ENCODE measurements around the gene C20orf96.

Gene C20orf96

GRCh38 chr20:328027-328974 lies 37.8 kb upstream of the C20orf96 start:
- TF ChIP-seq, protein P1, sequence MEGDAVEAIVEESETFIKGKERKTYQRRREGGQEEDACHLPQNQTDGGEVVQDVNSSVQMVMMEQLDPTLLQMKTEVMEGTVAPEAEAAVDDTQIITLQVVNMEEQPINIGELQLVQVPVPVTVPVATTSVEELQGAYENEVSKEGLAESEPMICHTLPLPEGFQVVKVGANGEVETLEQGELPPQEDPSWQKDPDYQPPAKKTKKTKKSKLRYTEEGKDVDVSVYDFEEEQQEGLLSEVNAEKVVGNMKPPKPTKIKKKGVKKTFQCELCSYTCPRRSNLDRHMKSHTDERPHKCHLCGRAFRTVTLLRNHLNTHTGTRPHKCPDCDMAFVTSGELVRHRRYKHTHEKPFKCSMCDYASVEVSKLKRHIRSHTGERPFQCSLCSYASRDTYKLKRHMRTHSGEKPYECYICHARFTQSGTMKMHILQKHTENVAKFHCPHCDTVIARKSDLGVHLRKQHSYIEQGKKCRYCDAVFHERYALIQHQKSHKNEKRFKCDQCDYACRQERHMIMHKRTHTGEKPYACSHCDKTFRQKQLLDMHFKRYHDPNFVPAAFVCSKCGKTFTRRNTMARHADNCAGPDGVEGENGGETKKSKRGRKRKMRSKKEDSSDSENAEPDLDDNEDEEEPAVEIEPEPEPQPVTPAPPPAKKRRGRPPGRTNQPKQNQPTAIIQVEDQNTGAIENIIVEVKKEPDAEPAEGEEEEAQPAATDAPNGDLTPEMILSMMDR (conservative IDR thresholded peaks at IDR 0.05; ENCODE audit: low read depth, low read length) = no peak
- H3K4me3 ChIP-seq (ENCODE audit: low read depth, low read length) = peak overlapping the region; percentile 78
- peak; percentile 37 for DNase-seq (ENCODE audit: low read depth)

- peak overlapping the region; percentile 78 for H3K4me3 ChIP-seq (ENCODE audit: low read depth, low read length)
- TF ChIP-seq, protein P1 (conservative IDR thresholded peaks at IDR 0.05; ENCODE audit: low read depth, low read length) = no peak
- DNase-seq (ENCODE audit: low read depth) = peak; percentile 94
Measured at GRCh38 chr20:327186-328026, 36.9 kb upstream of the C20orf96 start.

- TF ChIP-seq, protein P1 (conservative IDR thresholded peaks at IDR 0.05; ENCODE audit: low read depth, low read length) = peak; percentile 5
- DNase-seq (ENCODE audit: low read depth) = peak; percentile 20
- peak overlapping the region; percentile 78 for H3K4me3 ChIP-seq (ENCODE audit: low read depth, low read length)
Measured at GRCh38 chr20:326645-327185, 36.2 kb upstream of the C20orf96 start.

DNA sequence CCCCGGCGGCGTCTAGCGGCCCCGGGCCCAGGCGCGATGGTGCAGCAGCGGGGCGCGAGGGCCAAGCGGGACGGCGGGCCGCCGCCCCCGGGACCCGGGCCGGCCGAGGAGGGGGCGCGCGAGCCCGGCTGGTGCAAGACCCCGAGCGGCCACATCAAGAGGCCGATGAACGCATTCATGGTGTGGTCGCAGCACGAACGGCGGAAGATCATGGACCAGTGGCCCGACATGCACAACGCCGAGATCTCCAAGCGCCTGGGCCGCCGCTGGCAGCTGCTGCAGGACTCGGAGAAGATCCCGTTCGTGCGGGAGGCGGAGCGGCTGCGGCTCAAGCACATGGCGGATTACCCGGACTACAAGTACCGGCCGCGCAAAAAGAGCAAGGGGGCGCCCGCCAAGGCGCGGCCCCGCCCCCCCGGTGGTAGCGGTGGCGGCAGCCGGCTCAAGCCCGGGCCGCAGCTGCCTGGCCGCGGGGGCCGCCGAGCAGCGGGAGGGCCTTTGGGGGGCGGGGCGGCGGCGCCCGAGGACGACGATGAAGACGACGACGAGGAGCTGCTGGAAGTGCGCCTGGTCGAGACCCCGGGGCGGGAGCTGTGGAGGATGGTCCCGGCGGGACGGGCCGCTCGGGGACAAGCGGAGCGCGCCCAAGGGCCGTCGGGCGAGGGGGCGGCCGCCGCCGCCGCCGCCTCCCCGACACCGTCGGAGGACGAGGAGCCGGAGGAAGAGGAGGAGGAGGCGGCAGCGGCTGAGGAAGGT lies 35.5 kb upstream of the C20orf96 start:
- TF ChIP-seq, protein P1 (conservative IDR thresholded peaks at IDR 0.05; ENCODE audit: low read depth, low read length) = no peak
- peak overlapping the region; percentile 78 for H3K4me3 ChIP-seq (ENCODE audit: low read depth, low read length)
- peak; percentile 80 for DNase-seq (ENCODE audit: low read depth)

GRCh38 chr20:325045-325888 lies 34.7 kb upstream of the C20orf96 start, which contains the start of gene SOX12:
TSS of gene SOX12 (plus strand) at chr20:325552. CDS start at chr20:325925, 373 bp downstream.
- peak; percentile 93 for DNase-seq (ENCODE audit: low read depth)
- TF ChIP-seq, protein P1 (conservative IDR thresholded peaks at IDR 0.05; ENCODE audit: low read depth, low read length) = no peak

More at GRCh38 chr20:325045-325888, 34.7 kb upstream of the C20orf96 start, which contains the start of gene SOX12:
- H3K4me3 ChIP-seq (ENCODE audit: low read depth, low read length) = peak within 1 kb of the TSS; percentile 78

Measured in choroid plexus epithelial cell (primary cell).